ENCODE results near the gene ZFC3H1.
"Not testable (repeated sequence)": the region's sequence is repeated elsewhere in the genome, so short reads cannot be mapped to it uniquely, and the experiment has no call there.

Gene ZFC3H1

GRCh38 chr12:71626098-71626497 lies 37.5 kb downstream of the ZFC3H1 start:
- no peak for DNase-seq

- no peak for DNase-seq
Measured at GRCh38 chr12:71625476-71625875, 38.2 kb downstream of the ZFC3H1 start.

GRCh38 chr12:71621938-71622337 lies 41.7 kb downstream of the ZFC3H1 start:
- DNase-seq = no peak

GRCh38 chr12:71610031-71610795 lies 53.4 kb downstream of the ZFC3H1 start:
- DNase-seq = no peak

- peak; percentile 84 for DNase-seq
Measured at GRCh38 chr12:71607494-71608330, 55.9 kb downstream of the ZFC3H1 start.

GRCh38 chr12:71605039-71605438 lies 58.6 kb downstream of the ZFC3H1 start:
- DNase-seq = no peak

- no peak for DNase-seq
Measured at GRCh38 chr12:71602761-71603577, 60.7 kb downstream of the ZFC3H1 start.

GRCh38 chr12:71601546-71601945 lies 62.1 kb downstream of the ZFC3H1 start:
- DNase-seq = no peak

GRCh38 chr12:71599210-71599609 lies 64.4 kb downstream of the ZFC3H1 start:
- no peak for DNase-seq

- DNase-seq = peak; percentile 20
Measured at GRCh38 chr12:71594214-71594948, 69.3 kb downstream of the ZFC3H1 start.

GRCh38 chr12:71592841-71593240 lies 70.8 kb downstream of the ZFC3H1 start:
- DNase-seq = no peak

- no peak for DNase-seq
Measured at GRCh38 chr12:71591601-71592000, 72.0 kb downstream of the ZFC3H1 start.

GRCh38 chr12:71589478-71589881 lies 74.2 kb downstream of the ZFC3H1 start:
- no peak for DNase-seq

GRCh38 chr12:71587012-71587411 lies 76.6 kb downstream of the ZFC3H1 start:
- no peak for DNase-seq

GRCh38 chr12:71585218-71585617 lies 78.4 kb downstream of the ZFC3H1 start:
- DNase-seq = no peak

GRCh38 chr12:71584356-71584755 lies 79.3 kb downstream of the ZFC3H1 start:
- no peak for DNase-seq

GRCh38 chr12:71582925-71583324 lies 80.7 kb downstream of the ZFC3H1 start:
- DNase-seq = no peak

GRCh38 chr12:71581206-71581605 lies 82.4 kb downstream of the ZFC3H1 start:
- no peak for DNase-seq

- DNase-seq = no peak
Measured at GRCh38 chr12:71578694-71579258, 84.9 kb downstream of the ZFC3H1 start.

GRCh38 chr12:71576496-71576895 lies 87.2 kb downstream of the ZFC3H1 start:
- no peak for DNase-seq

GRCh38 chr12:71569885-71570284 lies 93.8 kb downstream of the ZFC3H1 start:
- DNase-seq = not testable (repeated sequence)

GRCh38 chr12:71567537-71567936 lies 96.1 kb downstream of the ZFC3H1 start:
- DNase-seq = no peak

All from NCI-H146 (cell line).